ENCODE measurements around the gene DNAH17.

- TF ChIP-seq CTCF (IDR thresholded peaks at IDR 0.05) = no peak
- no peak for TF ChIP-seq POLR2A (IDR thresholded peaks at IDR 0.05)
Observed at GRCh38 chr17:78548725-78549124, 28.5 kb downstream of the DNAH17 start.
